Fibroblast of skin of abdomen (primary cell): Measurements from ENCODE around the gene NMD3. TPM values are rescaled to one million over a fixed set of nuclear protein-coding genes. Genes with fewer than 3 reads are reported as not detected.

Experiments used
- DNase-seq: peaks from one replicate; pipeline ENCODE4 v3.0.0-alpha.2; 2013
- polyA plus RNA-seq, 2 experiments: library from polyadenylated mRNA; unstranded; fragments of 120-200 nt; gene quantifications; one replicate each; pipeline ENCODE4 v1.2.1, GENCODE V29; 2013; ENCODE audit not compliant: insufficient read length in 2 of 2

The NMD3 gene
- 39.8 TPM for polyA plus RNA-seq (2013, experiment 1 of 2; ENCODE audit: insufficient read length)
- polyA plus RNA-seq (2013, experiment 2 of 2; ENCODE audit: insufficient read length): 39.6 TPM

GRCh38 chr3:161220850-161221753 is at the start of gene NMD3:
Gene NMD3, plus strand, starts transcription at chr3:161221311. Its CDS starts 703 bp downstream, at chr3:161222014.
- peak; percentile 95 for DNase-seq

- no peak for DNase-seq
These were observed 49.2 kb upstream of the NMD3 start for GRCh38 chr3:161171639-161172552.

DNA sequence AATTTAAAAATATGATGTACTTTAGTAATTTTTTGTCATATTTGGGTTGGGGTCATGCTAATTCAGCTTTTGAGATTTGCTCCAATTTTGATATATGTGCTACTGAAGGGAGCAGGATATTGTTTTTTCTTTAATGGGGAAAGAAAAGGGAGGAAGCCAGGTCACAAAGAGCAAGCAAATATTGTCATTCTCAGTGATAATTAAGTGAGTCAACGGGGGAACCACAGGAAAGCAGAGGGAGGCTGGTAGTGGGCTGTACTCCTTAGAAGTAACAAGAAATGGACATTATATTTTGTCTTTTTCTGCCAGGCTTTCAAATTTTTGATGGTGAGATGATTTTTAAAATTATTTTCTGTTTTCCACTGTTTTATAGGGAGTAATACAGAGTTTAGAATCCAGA is 45.6 kb upstream of the NMD3 start:
- no peak for DNase-seq

DNA sequence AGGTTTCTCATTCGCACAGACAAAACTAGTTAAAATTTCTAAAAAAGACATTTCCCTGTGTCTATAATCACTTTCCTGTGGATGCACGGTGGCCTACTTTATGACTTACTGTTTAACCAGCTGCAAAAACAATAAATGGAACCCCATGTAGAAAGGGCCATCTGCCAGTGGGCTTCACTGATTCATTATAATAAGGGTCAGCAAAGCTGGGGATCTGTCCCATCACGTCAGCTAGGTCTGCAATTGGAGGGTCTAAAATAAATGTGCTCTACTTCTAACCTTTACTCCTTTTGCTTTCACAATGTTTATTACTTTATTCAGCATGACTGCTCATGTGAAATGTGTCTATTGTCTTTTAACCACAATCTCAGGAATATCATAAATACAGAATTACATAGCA is 43.1 kb upstream of the NMD3 start:
- no peak for DNase-seq

- DNase-seq: peak; percentile 12
These were observed 39.7 kb upstream of the NMD3 start for GRCh38 chr3:161181371-161181770.

GRCh38 chr3:161187046-161187445 is 34.1 kb upstream of the NMD3 start:
- no peak for DNase-seq

DNA sequence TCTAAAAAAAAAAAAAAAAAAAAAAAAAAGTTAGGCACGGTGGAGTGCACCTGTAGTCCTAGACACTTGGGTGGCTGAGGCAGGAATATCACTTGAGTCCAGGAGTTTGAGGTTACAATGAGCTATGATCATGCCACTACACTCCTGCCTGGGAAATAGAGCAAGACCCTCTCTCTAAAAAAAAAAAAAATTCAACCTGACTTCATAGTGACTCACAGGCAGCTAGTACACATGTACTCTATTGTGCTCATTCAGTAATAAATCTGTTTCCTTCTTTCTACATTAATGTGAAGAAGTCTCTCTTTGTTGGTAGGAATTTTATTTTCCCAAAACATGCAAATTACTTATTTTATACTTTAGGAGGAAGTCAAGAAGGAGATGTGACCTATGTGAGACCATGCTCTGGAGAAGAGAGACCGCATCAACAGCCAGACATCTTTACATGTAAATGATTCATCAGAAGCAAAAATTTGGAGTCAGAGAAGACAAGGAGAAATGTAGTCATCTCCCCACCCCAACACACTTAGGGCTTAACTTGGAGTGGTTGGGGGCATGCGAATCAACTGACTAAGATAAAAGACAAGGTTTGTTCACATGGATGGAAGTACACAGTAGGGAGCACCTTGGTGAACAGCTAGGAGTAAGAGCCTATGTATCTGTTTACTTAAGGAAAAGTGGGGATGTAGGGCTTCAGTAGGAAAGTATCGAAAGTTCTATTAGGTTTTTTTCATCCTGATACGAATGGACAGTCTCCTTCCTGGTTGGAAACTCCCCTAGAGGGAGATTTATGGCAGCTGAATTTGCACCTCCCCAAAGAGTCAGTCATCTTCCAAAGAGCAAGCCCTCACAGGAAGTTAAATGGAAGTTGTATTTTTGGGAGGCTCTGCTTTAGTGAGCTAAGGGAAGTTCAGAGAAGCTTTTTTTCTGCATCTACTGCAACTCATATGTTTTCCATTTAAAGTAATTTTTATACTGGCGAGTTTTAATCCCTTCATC is 23.0 kb upstream of the NMD3 start:
- DNase-seq: no peak

DNA sequence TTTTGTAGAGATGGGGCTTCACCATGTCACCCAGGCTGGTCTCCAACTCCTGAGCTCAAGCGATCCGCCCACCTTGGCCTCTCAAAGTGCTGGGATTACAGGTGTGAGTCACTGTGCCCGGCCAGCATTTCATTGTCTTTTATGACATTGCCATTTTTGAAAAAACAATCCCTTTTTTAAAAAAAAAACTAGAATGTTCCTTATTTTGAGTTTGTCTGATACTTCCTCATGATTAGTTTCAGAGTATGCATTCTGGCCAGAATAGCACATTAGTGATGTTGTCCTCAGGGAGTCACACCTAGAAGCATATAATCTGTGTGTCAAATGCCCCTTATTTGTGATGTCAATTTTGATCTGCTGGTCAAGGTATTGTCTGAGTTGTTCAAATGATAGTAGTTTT is 21.2 kb upstream of the NMD3 start:
- no peak for DNase-seq

DNA sequence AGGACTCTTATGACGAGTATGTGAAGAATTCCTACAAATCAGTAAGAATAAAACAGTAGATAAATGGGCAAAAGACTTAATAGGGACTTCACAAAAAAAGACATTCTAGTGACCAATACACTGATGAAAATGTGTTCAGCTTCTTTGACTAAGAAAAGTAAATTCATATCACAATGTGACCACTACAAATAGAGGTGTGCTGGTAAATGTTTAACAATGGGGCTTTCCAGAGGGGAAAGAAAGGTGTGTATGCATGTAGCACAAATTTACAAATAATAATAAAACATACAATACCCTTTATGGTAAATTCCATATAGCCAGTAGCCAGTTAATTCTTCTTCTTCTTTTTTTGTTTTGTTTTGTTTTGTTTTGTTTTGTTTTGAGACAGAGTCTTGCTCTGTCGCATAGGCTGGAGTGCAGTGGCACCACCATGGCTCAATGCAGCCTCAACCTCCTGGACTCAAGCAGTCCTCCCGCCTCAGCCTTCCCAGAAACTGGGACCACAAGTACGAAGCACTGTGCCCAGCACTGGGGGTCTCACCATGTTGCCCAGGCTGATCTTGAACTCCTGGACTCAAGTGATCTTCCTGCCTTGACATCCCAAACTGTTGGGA is 17.5 kb upstream of the NMD3 start:
- DNase-seq: no peak

DNA sequence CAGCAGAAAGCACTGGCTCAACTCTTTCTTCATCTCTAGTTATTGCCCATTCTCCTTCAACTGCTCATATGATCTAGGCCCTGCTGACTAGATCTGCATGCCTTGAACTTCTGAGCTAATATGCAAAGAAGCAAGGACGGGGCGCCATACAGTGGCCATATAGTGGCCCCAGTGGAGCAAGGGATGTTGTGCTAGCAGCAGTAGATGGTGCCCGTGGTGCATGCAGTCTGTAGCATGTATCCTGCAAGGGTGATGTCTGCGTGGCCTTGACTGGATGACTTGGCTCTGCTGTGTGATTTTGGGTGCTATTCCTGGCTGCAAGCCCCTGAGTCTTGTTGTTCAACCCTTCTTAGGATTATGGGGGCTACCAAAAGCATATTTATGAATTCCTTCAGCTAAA is 12.2 kb upstream of the NMD3 start:
- DNase-seq: no peak

GRCh38 chr3:161212171-161212771 is 8.8 kb upstream of the NMD3 start:
- DNase-seq: no peak

GRCh38 chr3:161212906-161213305 is 8.2 kb upstream of the NMD3 start:
- DNase-seq: no peak

DNA sequence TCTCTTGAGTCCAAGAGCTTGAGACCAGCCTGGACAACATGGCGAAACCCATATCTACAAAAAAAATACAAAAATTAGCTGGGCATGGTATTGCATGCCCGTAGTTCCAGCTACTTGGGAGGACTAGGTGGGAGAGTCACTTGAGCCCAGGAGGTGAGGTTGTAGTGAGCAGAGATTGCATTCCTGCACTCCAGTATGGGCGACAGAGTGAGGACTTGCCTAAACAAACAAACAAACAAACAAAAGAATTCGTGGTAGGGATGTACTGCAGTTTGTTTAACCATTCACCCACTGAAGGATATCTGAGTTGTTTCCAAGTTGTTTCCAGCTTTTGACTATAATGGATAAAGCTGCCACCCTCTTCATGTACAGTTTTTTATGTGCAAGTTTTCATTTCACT is 7.5 kb upstream of the NMD3 start:
- no peak for DNase-seq

- no peak for DNase-seq
These were observed 5.9 kb upstream of the NMD3 start for GRCh38 chr3:161215185-161215584.

DNA sequence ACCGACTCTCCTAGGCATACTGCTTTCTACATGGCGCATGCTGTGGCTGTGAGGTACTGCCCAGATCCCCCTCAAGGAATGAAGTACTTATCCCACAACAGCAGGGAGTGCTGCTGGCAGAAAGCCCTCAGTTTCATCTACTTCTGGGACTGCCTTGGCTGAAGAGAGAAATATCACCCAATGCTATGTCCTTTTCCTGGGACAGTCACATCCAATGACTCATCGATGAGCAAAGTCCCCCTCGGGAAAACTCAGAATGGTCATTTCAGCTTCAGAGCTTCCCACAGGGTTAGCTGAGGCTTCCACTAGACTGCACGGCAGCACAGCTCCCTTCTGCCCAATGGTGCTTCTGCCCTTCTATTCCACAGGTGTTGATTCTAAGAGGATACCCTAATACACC is 3.6 kb upstream of the NMD3 start:
- DNase-seq: peak; percentile 13

DNA sequence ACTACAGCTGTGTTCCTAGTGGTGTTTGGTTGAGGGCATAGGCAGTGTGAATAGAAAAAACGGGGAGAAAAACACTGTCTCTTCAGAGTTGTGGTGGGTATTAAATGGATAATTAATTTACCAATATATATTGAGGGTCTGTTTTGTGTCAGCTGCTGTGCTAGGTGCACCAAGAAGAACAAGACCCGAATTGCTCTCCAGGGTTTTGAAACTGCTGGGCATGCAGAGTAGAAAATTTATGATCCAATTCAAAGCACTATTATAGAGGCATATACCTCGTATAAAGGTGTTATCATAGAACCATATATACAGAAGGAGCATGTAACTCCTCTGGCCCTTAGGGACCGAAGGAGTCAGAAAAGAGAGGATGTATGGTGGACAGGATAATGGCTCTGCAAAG is 1.6 kb upstream of the NMD3 start:
- DNase-seq: no peak

DNA sequence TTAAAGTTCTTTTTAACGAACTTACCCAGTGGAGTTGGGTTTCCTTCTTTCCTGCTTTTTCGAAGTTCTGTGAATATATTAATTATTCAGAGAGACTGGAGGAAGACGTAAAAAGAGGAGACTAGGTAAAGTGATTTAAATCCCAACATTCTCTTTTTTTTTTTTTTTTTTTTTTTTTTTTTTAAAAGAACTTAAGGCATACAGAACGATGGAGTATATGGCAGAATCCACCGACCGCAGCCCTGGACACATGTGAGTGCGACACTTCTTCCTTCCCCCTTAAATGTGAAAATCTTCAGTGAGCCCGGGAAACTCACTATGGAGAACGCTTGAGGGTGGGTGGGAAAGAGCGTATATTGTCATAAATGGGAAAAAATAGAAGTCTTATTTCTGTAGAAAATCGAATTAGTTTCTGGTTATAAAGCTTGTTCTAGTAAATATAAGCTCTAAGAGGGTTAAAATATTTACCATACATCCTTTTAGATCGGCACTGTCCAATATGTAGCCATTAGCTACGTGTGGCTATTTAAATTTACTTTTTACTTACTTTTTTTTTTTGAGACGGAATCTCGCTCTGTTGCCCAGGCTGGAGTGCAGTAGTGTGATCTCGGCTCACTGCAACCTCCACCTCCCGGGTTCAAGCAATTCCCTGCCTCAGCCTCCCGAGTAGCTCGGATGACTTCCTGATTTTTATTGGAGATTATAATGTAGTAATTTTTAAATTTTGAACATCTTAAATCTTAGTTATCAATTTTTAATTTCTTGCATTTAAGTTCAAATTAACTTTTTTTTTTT is 892 bp downstream of the NMD3 start:
- peak; percentile 20 for DNase-seq

DNA sequence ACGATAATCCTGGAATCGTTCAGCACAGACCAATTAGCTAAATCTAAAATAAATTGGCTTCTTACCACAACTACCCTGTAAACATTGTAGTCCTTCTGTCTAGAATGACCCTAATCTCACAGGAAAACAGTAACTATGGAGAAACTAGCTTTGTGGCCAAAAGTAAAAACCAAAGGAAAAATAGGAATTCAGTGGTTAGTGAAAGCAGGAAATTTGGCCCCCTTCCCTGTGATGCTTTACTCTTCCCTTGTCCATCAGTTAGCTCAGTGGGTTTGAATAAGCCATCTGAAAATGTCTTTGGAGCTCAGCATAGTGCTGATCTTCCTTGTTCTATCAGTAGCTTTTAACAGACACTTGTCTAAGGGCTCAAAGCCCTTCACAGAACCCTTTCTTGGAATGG is 1.6 kb downstream of the NMD3 start:
- peak; percentile 40 for DNase-seq

GRCh38 chr3:161224786-161225185 is 3.7 kb downstream of the NMD3 start:
- DNase-seq: no peak

GRCh38 chr3:161230621-161231171 is 9.6 kb downstream of the NMD3 start:
- no peak for DNase-seq
